IMR-90 (cell line): ENCODE measurements around the gene ALK. TPM values are rescaled to one million over a fixed set of nuclear protein-coding genes. Genes with fewer than 3 reads are reported as not detected.

Experiments used
- ATAC-seq: fragments of 200-7000 bp; cut with Tn5 transposase; 2 replicates; pipeline ENCODE4 v1.9.1; 2020; ENCODE audit warnings: low read depth, mild to moderate bottlenecking, moderate library complexity
- BruUV-seq: library from RNA; stranded (reverse); fragments of 400-500 nt; replicated peaks from 2 replicates; lab custom pipeline; 2021; lab: Mats Ljungman, UMichigan
- CTCF ChIA-PET: fragments of 300-600 bp; formaldehyde crosslinking; extraction: SDS; loops from one replicate; lab custom pipeline; 2021; ENCODE audit warnings: antibody characterized with exemption; lab: Yijun Ruan, JAX
- POLR2A ChIA-PET: fragments of 300-600 bp; sonication (Branson Sonifier 250); formaldehyde crosslinking; loops from one replicate; lab custom pipeline; 2022; ENCODE audit warnings: antibody characterized with exemption; ENCODE audit not compliant: unreplicated experiment; lab: Charles Lee
- DNase-seq: peaks from one replicate; pipeline ENCODE4 v3.0.0; 2013
- H2AFZ ChIP-seq: replicated peaks from 2 replicates; pipeline ENCODE3; 2013; ENCODE audit warnings: low read length, mild to moderate bottlenecking; ENCODE audit not compliant: poor library complexity
- H2AK5ac ChIP-seq: 2 replicates; pipeline ENCODE4 v1.6.1; 2013; ENCODE audit warnings: low read depth, low read length, inconsistent platforms
- H2AK9ac ChIP-seq: replicated peaks from 2 replicates; pipeline ENCODE3; 2013; ENCODE audit warnings: mild to moderate bottlenecking, low read depth, low read length, moderate library complexity; ENCODE audit not compliant: poor library complexity
- H2BK120ac ChIP-seq: 2 replicates; pipeline ENCODE4 v1.6.1; 2013; ENCODE audit warnings: low read depth, low read length, inconsistent platforms
- H2BK15ac ChIP-seq: 3 replicates; pipeline ENCODE4 v1.6.1; 2013; ENCODE audit warnings: low read depth, low read length, inconsistent platforms
- H2BK20ac ChIP-seq: 2 replicates; pipeline ENCODE4 v1.6.1; 2013; ENCODE audit warnings: low read depth, mild to moderate bottlenecking, inconsistent platforms, low read length, moderate library complexity
- H2BK5ac ChIP-seq: 2 replicates; pipeline ENCODE4 v1.6.1; 2013; ENCODE audit warnings: mild to moderate bottlenecking, low read depth, low read length, inconsistent platforms; ENCODE audit not compliant: poor library complexity, severe bottlenecking
- H3K14ac ChIP-seq: replicated peaks from 2 replicates; pipeline ENCODE4 v1.6.1; 2013; ENCODE audit warnings: low read depth, low read length, inconsistent platforms
- H3K18ac ChIP-seq: 2 replicates; pipeline ENCODE4 v1.6.1; 2013; ENCODE audit warnings: low read depth, low read length, control low read depth
- H3K23ac ChIP-seq: 2 replicates; pipeline ENCODE4 v1.6.1; 2013; ENCODE audit warnings: low read depth, low read length, inconsistent platforms
- H3K27ac ChIP-seq: 2 replicates; pipeline ENCODE4 v1.5.1; 2013; ENCODE audit warnings: mild to moderate bottlenecking, control low read depth, low read length; ENCODE audit not compliant: insufficient read depth
- H3K27me3 ChIP-seq: 2 replicates; pipeline ENCODE4 v1.6.1; 2013; ENCODE audit warnings: low read length; ENCODE audit not compliant: control insufficient read depth, insufficient read depth
- H3K36me3 ChIP-seq: 2 replicates; pipeline ENCODE4 v1.6.1; 2013; ENCODE audit warnings: low read length, mixed read lengths; ENCODE audit not compliant: control insufficient read depth, insufficient read depth
- H3K4ac ChIP-seq: 2 replicates; pipeline ENCODE4 v1.6.1; 2013; ENCODE audit warnings: low read depth, low read length, inconsistent platforms
- H3K4me1 ChIP-seq: 2 replicates; pipeline ENCODE4 v1.6.1; 2013; ENCODE audit warnings: low read length, mixed read lengths; ENCODE audit not compliant: control insufficient read depth, insufficient read depth
- H3K4me2 ChIP-seq: 2 replicates; pipeline ENCODE4 v1.6.1; 2013; ENCODE audit warnings: low read depth, mild to moderate bottlenecking, control low read depth, low read length, moderate library complexity
- H3K4me3 ChIP-seq: 2 replicates; pipeline ENCODE4 v1.5.1; 2013; ENCODE audit warnings: low read depth, mild to moderate bottlenecking, control low read depth, low read length, moderate library complexity; ENCODE audit not compliant: insufficient read depth
- H3K56ac ChIP-seq: 2 replicates; pipeline ENCODE4 v1.6.1; 2013; ENCODE audit warnings: low read length, inconsistent platforms; ENCODE audit not compliant: insufficient read depth; ENCODE audit errors: extremely low read depth
- H3K79me1 ChIP-seq, 2 experiments: 2 replicates each; pipeline ENCODE4 v1.6.1; 2013; ENCODE audit warnings: low read length in 2 of 2, inconsistent platforms in 1 of 2, low read depth in 1 of 2
- H3K9ac ChIP-seq: 2 replicates; pipeline ENCODE4 v1.6.1; 2013; ENCODE audit warnings: low read depth, low read length, control low read depth
- H3K9me1 ChIP-seq: 2 replicates; pipeline ENCODE4 v1.6.1; 2013; ENCODE audit warnings: low read length, inconsistent platforms; ENCODE audit not compliant: insufficient read depth
- H3K9me3 ChIP-seq: 2 replicates; pipeline ENCODE4 v1.6.1; 2013; ENCODE audit warnings: low read length; ENCODE audit not compliant: control insufficient read depth, insufficient read depth
- H4K20me1 ChIP-seq: 2 replicates; pipeline ENCODE4 v1.6.1; 2013; ENCODE audit warnings: low read length, inconsistent platforms; ENCODE audit not compliant: insufficient read depth
- H4K5ac ChIP-seq: 2 replicates; pipeline ENCODE4 v1.6.1; 2013; ENCODE audit warnings: mild to moderate bottlenecking, low read depth, low read length, control low read depth
- H4K8ac ChIP-seq, 2 experiments: 2 replicates each; pipeline ENCODE4 v1.6.1; 2013; ENCODE audit warnings: low read depth in 2 of 2, low read length in 2 of 2, control low read depth in 1 of 2, inconsistent platforms in 1 of 2
- H4K91ac ChIP-seq: 2 replicates; pipeline ENCODE4 v1.6.1; 2013; ENCODE audit warnings: low read depth, low read length, inconsistent platforms; ENCODE audit not compliant: insufficient read depth
- CTCF ChIP-seq: conservative IDR thresholded peaks from 2 replicates; pipeline ENCODE4 v1.5.1; 2012; ENCODE audit warnings: mild to moderate bottlenecking, low read depth, low read length, improper control_type of control experiment
- FOS ChIP-seq: fragments of 150-350 bp; IDR thresholded peaks from 2 replicates; pipeline ENCODE4 v1.6.1; 2016; ENCODE audit warnings: low read depth, low read length
- RAD21 ChIP-seq: IDR thresholded peaks from 2 replicates; pipeline ENCODE4 v1.6.1; 2012; ENCODE audit warnings: low read length, improper control_type of control experiment
- RFX5 ChIP-seq: IDR thresholded peaks from 2 replicates; pipeline ENCODE4 v1.8.0; 2012; ENCODE audit warnings: low read depth, mild to moderate bottlenecking, low read length, moderate library complexity
- WGBS, 2 experiments: methylation state at CpG; one replicate each; pipeline versions ENCODE4 v1.1.5 to v1.1.7; 2013; ENCODE audit warnings: missing lambda C conversion rate in 2 of 2; ENCODE audit not compliant: insufficient read length in 1 of 2; ENCODE audit errors: extremely low coverage in 2 of 2; 5-methylcytosine and 5-hydroxymethylcytosine counted together
- dilution Hi-C: fragments of 300-500 bp; cut with HindIII; formaldehyde crosslinking; loops from one replicate; pipeline ENCODE4 v1.14.3; 2018; ENCODE audit warnings: low sequenced_read_pairs; ENCODE audit not compliant: unreplicated experiment
- in situ Hi-C: fragments of 300-500 bp; cut with MboI; formaldehyde crosslinking; loops from 3 replicates; pipeline ENCODE4 v1.14.3; 2019; ENCODE audit warnings: low sequenced_read_pairs, inconsistent platforms, mixed read lengths
- intact Hi-C: fragments of 100-400 bp; cut with micrococcal nuclease; formaldehyde crosslinking; loops from 2 replicates; pipeline ENCODE4 v1.10.0; 2022
- polyA plus RNA-seq, 3 experiments: library from polyadenylated mRNA; depleted of rRNA; stranded (reverse); fragments of >200 nt; gene quantifications; 2 replicates each; pipeline ENCODE4 v1.2.3, GENCODE V29; 2012; ENCODE audit warnings: low replicate concordance in 1 of 3
- total RNA-seq: library from RNA; depleted of rRNA; stranded (reverse); fragments of >200 nt; gene quantifications from 2 replicates; pipeline ENCODE4 v1.2.3, GENCODE V29; 2012

The ALK gene
- total and polyA plus RNA-seq, 2 of the 4 experiments (the other 2 are of a cell fraction), result not detected

DNA sequence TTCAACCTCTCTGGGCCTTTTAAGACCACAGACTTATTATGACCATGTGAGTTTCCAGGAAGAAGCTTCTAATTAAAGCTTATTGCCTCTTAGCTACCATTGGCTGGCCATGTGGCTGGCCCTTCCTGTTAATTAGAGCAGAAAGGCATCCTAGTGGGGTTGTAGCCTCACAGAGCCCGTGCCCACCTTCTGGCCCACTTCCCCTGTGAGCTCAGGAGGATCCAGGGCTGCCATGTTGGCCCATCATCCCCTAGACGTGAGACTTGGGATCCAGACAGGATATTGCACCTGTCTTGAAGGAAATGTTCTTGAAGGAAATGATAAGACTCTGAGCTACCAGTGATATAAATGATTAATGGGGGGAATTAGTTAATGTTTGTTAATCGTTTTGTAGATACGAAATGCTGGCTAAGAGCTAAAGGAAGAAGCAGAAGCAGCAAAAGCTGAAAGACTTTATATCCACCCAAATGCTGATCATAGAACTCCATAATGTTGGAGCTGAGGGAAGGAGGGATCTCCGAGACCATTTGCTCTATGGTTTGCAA is 550.7 kb downstream of the ALK start:
- H3K56ac ChIP-seq, result no peak overlapping the region
- WGBS, 2 experiments, result no CpG with 5 or more reads among the region's 5 CpGs
- TF ChIP-seq CTCF (no peak), RAD21 (no peak), RFX5 (no peak), FOS (no peak)
- DNase-seq (no peak), ATAC-seq (no peak)
- H3K14ac ChIP-seq, result no peak overlapping the region
- H3K4ac ChIP-seq, result no peak overlapping the region
- no peak overlapping the region for H2BK5ac ChIP-seq
- H2BK120ac ChIP-seq, result no peak overlapping the region
- dilution Hi-C loops (no loop called here), in situ Hi-C loops (no loop called here), intact Hi-C loops (no loop called here)
- H2BK15ac ChIP-seq, result no peak overlapping the region
- no peaks in the 10 kb centered on the region for H3K9me3 ChIP-seq
- H2AK5ac ChIP-seq, result no peak overlapping the region
- peaks cover 4% of the 10 kb centered on the region for H3K27me3 ChIP-seq
- no peaks in the 10 kb centered on the region for H3K79me1 ChIP-seq
- H3K36me3 ChIP-seq, result no peaks in the 10 kb centered on the region
- no peak overlapping the region for H3K27ac ChIP-seq
- POLR2A ChIA-PET, result no interaction called here
- H4K20me1 ChIP-seq, result no peaks in the 10 kb centered on the region
- H4K91ac ChIP-seq, result no peak overlapping the region
- no peaks in the 10 kb centered on the region for H3K9me1 ChIP-seq
- CTCF ChIA-PET, result interaction anchor here (0.6 kb wide), 1 partner anchor 16 kb away, joined by 4 read pairs; no protein-coding TSS in a partner anchor
- no peak overlapping the region for H2AK9ac ChIP-seq
- no peak overlapping the region for H2BK20ac ChIP-seq
- H3K4me3 ChIP-seq, result no peak overlapping the region
- no TSS peak for BruUV-seq
- no peak overlapping the region for H3K4me2 ChIP-seq
- H3K18ac ChIP-seq, result no peak overlapping the region
- no peaks in the 10 kb centered on the region for H3K4me1 ChIP-seq
- H2AFZ ChIP-seq, result no peak overlapping the region
- no peak overlapping the region for H3K9ac ChIP-seq
- no peak overlapping the region for H3K23ac ChIP-seq
- H4K8ac ChIP-seq, result no peak overlapping the region
- no peak overlapping the region for H4K5ac ChIP-seq
